Esophagus squamous epithelium (tissue), 5 donors: Measurements from ENCODE around the gene PTPN21. TPM values are rescaled to one million over a fixed set of nuclear protein-coding genes. Genes with fewer than 3 reads are reported as not detected.

Experiments
- DNase-seq: peaks from one replicate; lab custom pipeline; 2025; lab: John Stamatoyannopoulos, UW
- H3K27ac ChIP-seq, 4 donors: fragments of 200-600 bp; sonication (generic); one replicate each; pipeline ENCODE4 v1.5.1; 2016 to 2019; ENCODE audit warnings: mild to moderate bottlenecking in 1 of 4
- H3K27me3 ChIP-seq, 4 donors: fragments of 200-600 bp; sonication (generic); 1 replicate in 3 of 4; 2 replicates in 1 of 4; pipeline versions ENCODE4 v1.5.1 to v1.6.0; 2017 to 2021; ENCODE audit warnings: antibody characterized with exemption in 1 of 4
- H3K36me3 ChIP-seq, 3 donors: fragments of 200-600 bp; sonication (generic); one replicate each; pipeline ENCODE4 v1.5.1; 2016 to 2019
- H3K4me1 ChIP-seq, 3 donors: fragments of 200-600 bp; sonication (generic); one replicate each; pipeline ENCODE4 v1.5.1; 2017 to 2019
- H3K4me3 ChIP-seq, 4 donors: fragments of 200-600 bp; sonication (generic); 1 replicate in 3 of 4; 2 replicates in 1 of 4; pipeline ENCODE4 v1.5.1; 2016 to 2019; ENCODE audit warnings: mild to moderate bottlenecking in 2 of 4, moderate library complexity in 1 of 4
- H3K9me3 ChIP-seq, 3 donors: fragments of 200-600 bp; sonication (generic); one replicate each; pipeline ENCODE4 v1.5.1; 2016 to 2019
- CTCF ChIP-seq, 6 experiments: fragments of 450-650 bp in 4 of 6; fragments of 200-600 bp in 2 of 6; sonication (generic) in 2 of 6; IDR thresholded peaks; one replicate each; pipeline ENCODE4 v1.5.1; 2016 to 2019; ENCODE audit warnings: antibody characterized with exemption in 6 of 6, mild to moderate bottlenecking in 4 of 6, moderate library complexity in 4 of 6
- POLR2A ChIP-seq, 4 donors: fragments of 450-650 bp; IDR thresholded peaks; one replicate each; pipeline ENCODE4 v1.6.1; 2017; ENCODE audit warnings: antibody characterized with exemption in 4 of 4, mild to moderate bottlenecking in 4 of 4, moderate library complexity in 3 of 4
- WGBS, 2 donors: methylation state at CpG; one replicate each; pipeline ENCODE4 v1.1.5; 2018; 5-methylcytosine and 5-hydroxymethylcytosine counted together
- intact Hi-C: fragments of 100-400 bp; cut with DNase I; formaldehyde crosslinking; loops from one replicate; pipeline ENCODE4 v1.15.0; 2022
- total RNA-seq, 4 donors: library from RNA; depleted of rRNA; stranded (reverse); fragments of >200 nt; gene quantifications; one replicate each; pipeline ENCODE4 v1.1.0, GENCODE V29; 2016
- donor health status: DM: yes; HTN: yes; CAD: no.

Gene PTPN21
- total RNA-seq, 4 donors from 2014 or later = 4.7 to 14.5 (median 6.1) TPM

DNA sequence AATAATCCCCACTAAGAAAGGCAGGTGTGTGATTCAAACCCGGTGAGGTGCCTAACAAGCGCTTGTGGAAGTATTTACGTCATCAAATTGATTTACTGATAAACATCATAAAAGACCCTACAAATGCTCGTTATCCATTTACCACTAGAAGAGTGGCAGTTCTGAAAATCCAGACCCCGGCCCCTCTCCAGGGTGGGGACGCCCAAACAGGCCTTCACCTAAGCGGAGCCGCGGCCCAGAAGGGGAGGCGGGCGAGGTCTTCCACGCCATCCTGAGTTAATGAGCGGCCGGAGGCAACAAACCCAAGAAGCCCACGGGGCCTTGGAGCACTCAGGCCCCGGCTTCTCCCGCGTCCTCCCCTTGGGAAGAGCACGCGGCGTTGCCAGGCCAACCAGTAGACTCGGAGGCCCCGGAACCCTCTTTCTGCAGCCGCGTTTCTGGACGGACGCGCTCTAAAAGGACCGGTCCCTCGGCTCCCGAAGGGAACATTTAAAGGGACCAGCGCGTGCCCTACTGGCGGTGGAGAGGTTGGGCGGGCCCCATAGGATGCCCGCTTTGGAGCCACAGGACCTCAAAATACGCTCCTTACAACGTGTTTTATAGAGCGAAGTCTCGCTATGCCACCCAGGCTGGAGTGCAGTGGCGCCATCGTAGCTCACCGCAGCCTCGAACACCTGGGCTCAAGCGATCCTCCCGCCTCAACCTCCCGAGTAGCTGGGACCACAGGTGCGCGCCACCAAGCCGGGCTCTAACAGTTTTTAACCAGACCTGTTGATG is 3.5 kb downstream of the PTPN21 start:
- TF ChIP-seq CTCF (IDR thresholded peaks at IDR 0.05) (peak in 5 of 6 experiments; percentile 12 to 68 (median 40)), POLR2A (IDR thresholded peaks at IDR 0.05) (peak in 1 of 4 donors; percentile 27)
- H3K36me3 ChIP-seq = peaks cover 0 to 42% (median 0%) of the 10 kb centered on the region in 3 donors
- 10 to 27% methylated on average over 12 to 30 of the region's 50 CpGs for WGBS, 2 donors
- H3K27ac ChIP-seq = peak overlapping the region; percentile 56 to 81 (median 78)
- H3K4me1 ChIP-seq = peaks cover 7 to 54% (median 9%) of the 10 kb centered on the region in 3 donors
- H3K27me3 ChIP-seq = peaks cover 0 to 3% (median 0%) of the 10 kb centered on the region in 4 donors
- intact Hi-C loops = loop anchor here (10.0 kb wide), 1 partner anchor 56 kb away; no protein-coding TSS in a partner anchor
- peak overlapping the region; percentile 38 to 72 (median 64) for H3K4me3 ChIP-seq
- DNase-seq = no peak
- no peaks in the 10 kb centered on the region for H3K9me3 ChIP-seq

- H3K27ac ChIP-seq = no peak overlapping the region
- no peaks in the 10 kb centered on the region for H3K9me3 ChIP-seq
- no peak for DNase-seq
- intact Hi-C loops = loop anchor here (10.0 kb wide), 1 partner anchor 55 kb away; no protein-coding TSS in a partner anchor
- H3K4me3 ChIP-seq = no peak overlapping the region
- no peak for TF ChIP-seq POLR2A (IDR thresholded peaks at IDR 0.05)
- TF ChIP-seq CTCF (IDR thresholded peaks at IDR 0.05) = no peak
- H3K4me1 ChIP-seq = peaks cover 7 to 46% (median 9%) of the 10 kb centered on the region in 3 donors
- peaks cover 0 to 3% (median 0%) of the 10 kb centered on the region in 4 donors for H3K27me3 ChIP-seq
- peaks cover 0 to 54% (median 0%) of the 10 kb centered on the region in 3 donors for H3K36me3 ChIP-seq
- WGBS, 2 donors = 98% methylated on average over 6 of the region's 15 CpGs; no CpG with 5 or more reads in 1 of the 2 donors
These were observed 4.7 kb downstream of the PTPN21 start for GRCh38 chr14:88550078-88550477.

DNA sequence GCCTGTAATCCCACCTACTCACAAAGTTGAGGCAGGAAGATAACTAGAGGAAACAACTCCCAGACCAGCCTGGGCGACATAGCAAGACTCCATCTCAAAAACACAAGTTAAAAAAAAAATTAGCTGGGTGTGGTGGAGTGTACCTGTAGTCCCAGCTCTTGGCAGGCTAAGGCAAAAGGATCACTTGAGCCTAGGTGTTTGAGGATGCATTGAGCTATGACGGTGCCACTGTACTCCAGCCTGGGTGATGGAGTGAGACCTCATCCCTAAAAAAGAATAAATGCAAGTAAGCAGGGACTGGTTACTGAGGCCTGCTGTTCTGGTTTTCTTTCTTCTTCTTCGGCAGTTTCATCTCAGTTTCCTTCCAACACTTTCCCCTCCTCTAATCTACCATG is 7.4 kb downstream of the PTPN21 start:
- Histone ChIP-seq H3K27ac (no peak overlapping the region), H3K27me3 (peaks cover 0 to 3% (median 0%) of the 10 kb centered on the region in 4 donors), H3K36me3 (peaks cover 0 to 61% (median 0%) of the 10 kb centered on the region in 3 donors), H3K4me1 (peaks cover 0 to 25% (median 5%) of the 10 kb centered on the region in 3 donors), H3K9me3 (no peaks in the 10 kb centered on the region), H3K4me3 (no peak overlapping the region)
- DNase-seq = no peak
- 65 to 87% methylated on average over 3 of the region's 3 CpGs for WGBS, 2 donors
- TF ChIP-seq POLR2A (IDR thresholded peaks at IDR 0.05) (no peak), CTCF (IDR thresholded peaks at IDR 0.05) (no peak)
- intact Hi-C loops = no loop called here

DNA sequence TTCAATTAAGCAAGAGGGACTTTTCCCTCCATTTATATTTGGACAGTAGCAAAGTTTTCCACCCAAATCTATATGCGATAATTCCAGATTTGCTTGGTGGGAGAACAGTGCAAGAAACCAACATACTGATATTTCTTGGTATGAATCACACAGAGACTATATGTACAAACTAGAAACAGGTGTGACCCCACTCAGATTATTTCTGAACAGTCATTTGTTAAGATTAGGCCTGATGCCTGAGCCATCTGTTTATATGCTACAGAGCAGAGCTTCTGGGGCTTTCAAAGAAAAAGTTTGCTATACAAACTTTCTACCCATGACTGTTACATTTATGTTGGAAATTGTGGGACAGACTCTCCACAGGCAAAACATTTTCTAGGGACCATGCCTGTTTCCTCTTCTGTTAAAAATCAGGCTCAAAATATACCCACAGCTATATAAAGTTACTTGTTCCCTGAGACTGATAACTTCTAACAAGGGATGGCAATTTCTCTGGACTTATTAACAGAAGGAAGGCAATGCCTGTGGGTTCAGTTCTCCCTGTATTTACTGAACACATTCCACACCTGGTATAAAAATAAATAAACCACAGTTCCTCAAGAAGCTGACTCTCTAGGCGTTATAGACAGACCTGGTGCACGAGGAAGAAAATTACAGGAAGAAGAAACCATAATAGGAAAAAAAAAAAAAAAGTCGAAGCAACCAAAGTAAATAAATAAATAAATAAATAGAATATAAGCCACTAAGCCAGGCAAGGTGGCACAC is 8.0 kb downstream of the PTPN21 start:
- TF ChIP-seq POLR2A (IDR thresholded peaks at IDR 0.05) (no peak), CTCF (IDR thresholded peaks at IDR 0.05) (no peak)
- no peaks in the 10 kb centered on the region for H3K9me3 ChIP-seq
- DNase-seq = no peak
- H3K27ac ChIP-seq = no peak overlapping the region
- peaks cover 0 to 62% (median 0%) of the 10 kb centered on the region in 3 donors for H3K36me3 ChIP-seq
- 72 to 85% methylated on average over 3 to 4 of the region's 4 CpGs for WGBS, 2 donors
- no peak overlapping the region for H3K4me3 ChIP-seq
- H3K4me1 ChIP-seq = peaks cover 0 to 19% (median 4%) of the 10 kb centered on the region in 3 donors
- intact Hi-C loops = no loop called here
- peaks cover 0 to 1% (median 0%) of the 10 kb centered on the region in 4 donors for H3K27me3 ChIP-seq
